ENCODE measurements around the gene ZNF140. TPM values are rescaled to one million over a fixed set of nuclear protein-coding genes. Genes with fewer than 3 reads are reported as not detected.

Gene ZNF140
- total RNA-seq = 26.1 and 26.4 TPM in 2 replicates

GRCh38 chr12:133080368-133081158 lies at the start of gene ZNF140:
TSS of gene ZNF140 (plus strand) at chr12:133080923. CDS start at chr12:133081321, 398 bp downstream.

DNA sequence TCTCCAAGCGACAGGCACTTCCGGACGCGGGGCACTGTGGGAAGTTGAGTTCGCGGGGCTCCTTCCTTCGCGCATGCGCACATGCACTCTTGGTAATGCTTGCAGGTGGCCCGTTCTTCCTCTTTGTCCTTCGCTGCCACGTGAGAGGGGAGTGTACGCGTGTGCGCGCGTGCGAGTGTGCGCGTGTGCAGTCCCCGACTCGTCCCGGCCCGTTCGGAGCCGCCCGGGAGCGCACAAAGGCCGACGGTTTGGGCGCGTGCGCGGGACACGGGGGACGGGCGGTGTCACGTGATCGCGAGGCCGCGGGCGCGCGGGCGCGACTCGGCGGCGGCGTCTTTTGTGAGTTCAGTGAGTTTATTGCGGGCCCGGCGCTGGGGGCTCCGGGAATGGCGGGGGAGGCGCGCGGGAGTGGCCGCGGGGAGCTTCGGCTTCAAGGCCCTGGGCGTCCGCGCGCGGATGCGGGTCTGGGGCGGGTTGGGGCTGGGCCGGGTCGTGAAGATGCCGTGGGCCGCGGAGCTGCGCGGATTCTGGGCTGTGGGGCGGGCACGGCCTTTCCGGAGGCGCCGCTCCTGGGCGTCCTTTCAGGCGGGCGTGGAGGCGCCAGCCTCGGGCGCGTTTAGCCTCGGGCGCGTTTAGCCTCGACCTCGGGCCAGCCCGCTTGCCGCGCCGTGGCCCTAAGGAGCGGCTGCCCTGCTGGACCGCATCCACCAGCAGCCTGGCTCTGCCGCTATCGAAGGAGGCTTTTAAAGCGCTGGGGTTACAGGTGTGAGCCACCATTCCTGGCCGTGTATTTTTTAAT lies 43.3 kb upstream of the ZNF140 start, which contains the start of gene ZNF84:
TSS of gene ZNF84 (plus strand) at position 303 of the 799 bp plus-strand sequence. CDS start 3,959 bp downstream, outside the sequence.

DNA sequence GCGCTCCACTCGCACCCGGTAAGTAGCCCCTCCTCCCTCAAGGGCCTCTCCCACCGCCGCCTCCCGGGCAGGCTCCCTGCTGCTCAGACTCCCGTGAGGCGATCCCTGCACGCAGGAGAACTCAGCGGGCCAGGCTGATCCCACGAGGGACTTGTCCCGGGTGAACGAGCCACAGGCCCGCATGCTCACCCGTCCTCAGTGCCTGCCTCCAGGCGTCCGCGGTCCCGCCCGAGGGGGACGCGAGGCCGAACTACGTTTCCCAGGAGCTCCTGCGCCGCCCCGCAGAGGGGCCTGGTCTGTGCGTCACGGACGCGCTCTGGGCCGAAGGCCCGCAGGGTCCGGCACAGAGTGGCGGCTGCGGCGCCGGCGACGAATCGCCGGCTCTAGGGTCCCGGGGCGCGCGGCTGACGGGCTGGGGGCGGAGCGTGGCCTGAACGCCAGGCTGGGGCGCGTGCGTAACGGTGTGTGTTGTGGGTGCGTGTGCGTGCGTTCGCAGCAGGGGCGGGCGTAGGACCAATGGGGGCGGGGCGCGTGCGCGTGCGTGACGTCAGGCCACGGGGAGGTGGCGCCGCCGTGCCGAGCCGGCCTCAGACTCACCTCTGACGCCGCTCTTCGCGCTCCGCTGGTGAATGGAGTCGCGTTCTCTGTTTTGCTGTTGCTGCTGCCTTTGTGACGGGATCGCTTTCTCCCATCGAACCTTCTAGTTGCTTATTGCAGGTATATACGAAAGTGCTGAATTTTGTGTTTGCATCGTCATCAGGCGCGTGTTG lies 49.5 kb downstream of the ZNF140 start, which contains the start of the genes ZNF10 and ZNF891:
TSS of gene ZNF10 (plus strand) at position 590 of the 770 bp plus-strand sequence. CDS start 13,866 bp downstream, outside the sequence.
TSS of gene ZNF891 (minus strand) at position 237 of the 770 bp plus-strand sequence. CDS start 8,356 bp downstream, outside the sequence.

Other genes starting within 250 kb of the ZNF140 start
- gene CHFR, start 193.3 kb upstream of the ZNF140 start, total RNA-seq = 49.9 and 60.2 TPM in 2 replicates
- 11.9 and 15.1 TPM in 2 replicates for gene ZNF605, start 124.6 kb upstream of the ZNF140 start, total RNA-seq
- 24.0 and 30.3 TPM in 2 replicates for gene ZNF26, start 94.6 kb upstream of the ZNF140 start, total RNA-seq
- 26.6 and 30.8 TPM in 2 replicates for gene ZNF84, start 43.4 kb upstream of the ZNF140 start, total RNA-seq
- gene ZNF891, start 49.4 kb downstream of the ZNF140 start, total RNA-seq = 0.85 and 1.3 TPM in 2 replicates
- 4.6 and 8.8 TPM in 2 replicates for gene ZNF10, start 49.7 kb downstream of the ZNF140 start, total RNA-seq
- gene ZNF268, start 100.6 kb downstream of the ZNF140 start, total RNA-seq = 33.3 and 41.1 TPM in 2 replicates
- not detected in 2 replicates for gene ANHX, start 155.0 kb downstream of the ZNF140 start, total RNA-seq